Thoracic aorta (tissue), 2 donors: ENCODE measurements around the gene TMEM218. TPM values are rescaled to one million over a fixed set of nuclear protein-coding genes. Genes with fewer than 3 reads are reported as not detected.
A peak's percentile ranks its signal among the peaks of the same experiment; 100 is the strongest.

Experiments used
- ATAC-seq: fragments of 150-250 bp; one replicate; pipeline ENCODE4 v1.8.0; 2017; ENCODE audit warnings: low read depth; ENCODE audit not compliant: insufficient number of reproducible peaks, low FRiP score
- DNase-seq: peaks from one replicate; pipeline ENCODE4 v3.0.0-alpha.2; 2020; ENCODE audit warnings: low spot score
- H3K27ac ChIP-seq, 2 donors: fragments of 200-600 bp; sonication (generic); 1 replicate in 1 of 2; 2 replicates in 1 of 2; pipeline ENCODE4 v1.5.1; 2016; ENCODE audit warnings: mild to moderate bottlenecking in 2 of 2, moderate library complexity in 2 of 2
- H3K27me3 ChIP-seq: fragments of 200-600 bp; sonication (generic); replicated peaks from 2 replicates; pipeline ENCODE4 v1.6.0; 2016; ENCODE audit warnings: mild to moderate bottlenecking; ENCODE audit not compliant: insufficient read depth
- H3K36me3 ChIP-seq: fragments of 200-600 bp; sonication (generic); one replicate; pipeline ENCODE4 v1.5.1; 2016
- H3K4me1 ChIP-seq, 2 donors: fragments of 200-600 bp; sonication (generic); 1 replicate in 1 of 2; 2 replicates in 1 of 2; pipeline versions ENCODE4 v1.5.1 to v1.6.0; 2016; ENCODE audit warnings: low read depth in 2 of 2, mild to moderate bottlenecking in 1 of 2; ENCODE audit not compliant: control insufficient read depth in 1 of 2
- H3K4me3 ChIP-seq: fragments of 200-600 bp; sonication (generic); 2 replicates; pipeline ENCODE4 v1.5.1; 2016; ENCODE audit warnings: mild to moderate bottlenecking
- H3K9me3 ChIP-seq: fragments of 200-600 bp; sonication (generic); 2 replicates; pipeline ENCODE4 v1.5.1; 2016
- total RNA-seq, 2 donors: library from RNA; depleted of rRNA; stranded (reverse); fragments of >200 nt; gene quantifications; one replicate each; pipeline versions ENCODE4 v1.1.0 to v1.2.3, GENCODE V29; 2016
- TF ChIP-seq, protein P1 (sequence below): fragments of 200-600 bp; sonication (generic); IDR thresholded peaks from one replicate; pipeline ENCODE4 v1.5.1; 2019; ENCODE audit warnings: antibody characterized with exemption

Gene TMEM218
- total RNA-seq, 2 donors from 2014 or later: 15.2 to 17.7 TPM

DNA sequence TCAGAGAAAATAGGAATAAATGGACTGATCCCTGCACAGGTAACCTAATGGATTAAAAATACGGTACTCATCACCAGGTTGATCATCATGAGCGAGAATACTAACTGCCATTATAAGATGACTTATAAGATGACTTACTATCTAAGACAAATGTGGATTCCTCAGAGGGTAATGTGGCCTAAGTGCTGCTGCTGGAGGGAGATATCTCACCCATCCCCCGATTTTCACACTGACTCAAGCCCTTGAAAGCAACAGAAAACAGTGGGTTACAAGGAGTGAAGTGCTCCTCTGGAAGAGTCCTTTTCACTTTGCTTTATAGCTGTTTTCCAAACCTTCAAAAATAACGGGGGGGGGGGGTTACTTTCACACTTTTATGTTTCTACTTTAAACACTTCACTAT, 920 bp downstream of the TMEM218 start:
- Histone ChIP-seq H3K4me1 (peaks cover 6 to 9% of the 10 kb centered on the region in 2 donors), H3K27ac (no peak overlapping the region), H3K4me3 (peak overlapping the region; percentile 92), H3K27me3 (no peaks in the 10 kb centered on the region), H3K36me3 (no peaks in the 10 kb centered on the region), H3K9me3 (no peaks in the 10 kb centered on the region)
- TF ChIP-seq, protein P1, sequence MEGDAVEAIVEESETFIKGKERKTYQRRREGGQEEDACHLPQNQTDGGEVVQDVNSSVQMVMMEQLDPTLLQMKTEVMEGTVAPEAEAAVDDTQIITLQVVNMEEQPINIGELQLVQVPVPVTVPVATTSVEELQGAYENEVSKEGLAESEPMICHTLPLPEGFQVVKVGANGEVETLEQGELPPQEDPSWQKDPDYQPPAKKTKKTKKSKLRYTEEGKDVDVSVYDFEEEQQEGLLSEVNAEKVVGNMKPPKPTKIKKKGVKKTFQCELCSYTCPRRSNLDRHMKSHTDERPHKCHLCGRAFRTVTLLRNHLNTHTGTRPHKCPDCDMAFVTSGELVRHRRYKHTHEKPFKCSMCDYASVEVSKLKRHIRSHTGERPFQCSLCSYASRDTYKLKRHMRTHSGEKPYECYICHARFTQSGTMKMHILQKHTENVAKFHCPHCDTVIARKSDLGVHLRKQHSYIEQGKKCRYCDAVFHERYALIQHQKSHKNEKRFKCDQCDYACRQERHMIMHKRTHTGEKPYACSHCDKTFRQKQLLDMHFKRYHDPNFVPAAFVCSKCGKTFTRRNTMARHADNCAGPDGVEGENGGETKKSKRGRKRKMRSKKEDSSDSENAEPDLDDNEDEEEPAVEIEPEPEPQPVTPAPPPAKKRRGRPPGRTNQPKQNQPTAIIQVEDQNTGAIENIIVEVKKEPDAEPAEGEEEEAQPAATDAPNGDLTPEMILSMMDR: no peak
- no peak for ATAC-seq
- no peak for DNase-seq

DNA sequence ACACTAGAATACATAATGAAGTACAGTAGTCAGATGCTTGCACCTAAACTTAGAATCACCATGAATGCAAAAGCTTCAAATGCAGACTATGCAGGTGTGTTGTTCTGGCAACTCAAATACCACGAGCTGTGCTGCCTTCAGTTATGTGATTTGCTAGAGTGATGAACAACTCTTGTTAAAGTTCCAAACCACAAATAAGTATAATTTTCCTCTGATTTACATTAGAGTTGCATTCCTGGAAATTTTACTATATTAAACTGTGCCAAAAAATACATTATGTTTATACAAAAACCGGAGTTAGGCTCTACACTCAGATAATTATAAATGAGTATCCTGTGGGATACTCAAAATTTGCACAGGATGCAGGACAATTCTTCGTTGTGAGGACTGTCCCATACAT, 3.0 kb downstream of the TMEM218 start:
- H3K4me3 ChIP-seq: no peak overlapping the region
- H3K27ac ChIP-seq: no peak overlapping the region
- DNase-seq: no peak
- ATAC-seq: no peak
- H3K9me3 ChIP-seq: no peaks in the 10 kb centered on the region
- no peaks in the 10 kb centered on the region for H3K27me3 ChIP-seq
- H3K36me3 ChIP-seq: no peaks in the 10 kb centered on the region
- TF ChIP-seq, protein P1: no peak
- H3K4me1 ChIP-seq: peaks cover 6 to 9% of the 10 kb centered on the region in 2 donors

DNA sequence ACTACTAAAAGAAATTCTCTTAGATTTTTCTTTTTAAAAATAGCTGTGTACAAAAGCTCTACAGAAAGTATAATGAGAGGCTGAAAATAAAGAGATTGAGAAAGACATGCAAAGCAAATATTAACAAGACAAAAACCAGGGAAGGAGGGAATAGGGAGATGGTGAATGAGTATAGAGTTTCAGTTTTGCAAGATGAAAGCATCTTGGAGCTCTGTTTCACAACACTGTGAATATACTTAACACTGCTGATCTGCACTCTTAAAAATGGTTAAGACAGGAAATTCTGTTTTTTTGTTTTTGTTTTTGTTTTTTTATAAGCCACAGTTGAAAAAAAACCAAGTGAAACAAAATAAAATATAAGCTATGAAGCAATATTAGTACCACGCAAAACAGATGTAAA, 5.5 kb downstream of the TMEM218 start:
- TF ChIP-seq, protein P1: no peak
- peaks cover 9% of the 10 kb centered on the region for H3K36me3 ChIP-seq
- DNase-seq (no peak), ATAC-seq (no peak)
- H3K4me1 ChIP-seq: peaks cover 6 to 8% of the 10 kb centered on the region in 2 donors
- H3K9me3 ChIP-seq: no peaks in the 10 kb centered on the region
- no peaks in the 10 kb centered on the region for H3K27me3 ChIP-seq
- no peak overlapping the region for H3K4me3 ChIP-seq
- H3K27ac ChIP-seq: no peak overlapping the region

DNA sequence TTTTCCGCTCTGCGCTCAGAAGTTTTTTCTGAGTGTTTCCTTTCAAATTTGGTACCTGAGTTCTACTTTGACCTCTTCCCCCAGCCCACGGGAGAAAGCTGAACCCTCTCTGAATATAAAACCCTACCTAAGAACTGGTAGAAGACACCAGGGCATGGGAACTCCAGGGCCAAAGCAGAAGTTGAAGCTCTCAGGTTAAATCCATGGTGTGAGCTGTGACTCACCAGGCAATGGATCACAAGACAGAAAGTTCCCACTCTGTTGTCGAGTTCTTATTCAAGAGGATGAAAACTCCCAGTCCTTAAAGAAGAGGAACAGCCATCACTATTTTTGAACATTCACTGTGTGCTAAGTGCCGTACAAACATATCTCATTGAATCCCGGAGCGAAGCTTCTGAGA, 8.9 kb downstream of the TMEM218 start:
- DNase-seq (no peak), ATAC-seq (no peak)
- Histone ChIP-seq H3K27me3 (no peaks in the 10 kb centered on the region), H3K9me3 (no peaks in the 10 kb centered on the region), H3K4me3 (no peak overlapping the region), H3K4me1 (no peaks in the 10 kb centered on the region), H3K36me3 (peaks cover 11% of the 10 kb centered on the region), H3K27ac (no peak overlapping the region)
- TF ChIP-seq, protein P1: no peak

GRCh38 chr11:125102025-125102424, 9.4 kb downstream of the TMEM218 start:
- Histone ChIP-seq H3K27ac (no peak overlapping the region), H3K9me3 (no peaks in the 10 kb centered on the region), H3K36me3 (peaks cover 15% of the 10 kb centered on the region), H3K4me1 (no peaks in the 10 kb centered on the region), H3K4me3 (no peak overlapping the region), H3K27me3 (no peaks in the 10 kb centered on the region)
- DNase-seq: no peak
- TF ChIP-seq, protein P1: no peak
- ATAC-seq: no peak
